Chondrocyte (in vitro differentiated cells): ENCODE measurements around the gene GALNT14. TPM values are rescaled to one million over a fixed set of nuclear protein-coding genes. Genes with fewer than 3 reads are reported as not detected.

Experiments
- DNase-seq: peaks from one replicate; pipeline ENCODE4 v3.0.0; 2021; ENCODE audit warnings: mixed read lengths, low spot score
- H3K27ac Mint-ChIP-seq: one replicate; pipeline ENCODE4 v1.8.0; 2021; ENCODE audit warnings: mild to moderate bottlenecking, moderate library complexity, mixed read lengths; ENCODE audit not compliant: unreplicated experiment
- H3K27me3 Mint-ChIP-seq: 2 replicates; pipeline ENCODE4 v1.8.0; 2021; ENCODE audit warnings: low read depth, mixed read lengths
- H3K36me3 Mint-ChIP-seq: 2 replicates; pipeline ENCODE4 v1.8.0; 2021; ENCODE audit warnings: low read depth, mixed read lengths
- H3K4me1 Mint-ChIP-seq: 2 replicates; pipeline ENCODE4 v1.8.0; 2021; ENCODE audit warnings: low read depth, mild to moderate bottlenecking, mixed read lengths
- H3K4me3 Mint-ChIP-seq: one replicate; pipeline ENCODE4 v1.8.0; 2021; ENCODE audit warnings: mild to moderate bottlenecking, moderate library complexity, mixed read lengths; ENCODE audit not compliant: unreplicated experiment
- H3K9me3 Mint-ChIP-seq: 2 replicates; pipeline ENCODE4 v1.8.0; 2021; ENCODE audit warnings: low read depth, mixed read lengths
- CTCF ChIP-seq: fragments of 200-600 bp; sonication (generic); IDR thresholded peaks from 2 replicates; pipeline ENCODE4 v1.5.0; 2021; ENCODE audit warnings: antibody characterized with exemption, mild to moderate bottlenecking, moderate library complexity
- total RNA-seq: library from RNA; stranded (reverse); gene quantifications from 3 replicates; pipeline ENCODE4 v1.2.1, GENCODE V29; 2021

GALNT14 gene
- total RNA-seq, 1 donor from 2014 or later = 17.8 TPM

GRCh38 chr2:30871440-30871839 lies 266.8 kb downstream of the GALNT14 start:
- Mint-ChIP-seq H3K4me3 (no peak overlapping the region), H3K9me3 (peaks cover 16% of the 10 kb centered on the region), H3K36me3 (no peaks in the 10 kb centered on the region), H3K4me1 (no peaks in the 10 kb centered on the region), H3K27ac (no peak overlapping the region), H3K27me3 (peaks cover 19% of the 10 kb centered on the region)
- DNase-seq = no peak
- no peak for TF ChIP-seq CTCF

GRCh38 chr2:30869988-30870387 lies 268.3 kb downstream of the GALNT14 start:
- peaks cover 8% of the 10 kb centered on the region for H3K9me3 Mint-ChIP-seq
- H3K27ac Mint-ChIP-seq = no peak overlapping the region
- no peak for DNase-seq
- no peak overlapping the region for H3K4me3 Mint-ChIP-seq
- TF ChIP-seq CTCF = no peak
- peaks cover 25% of the 10 kb centered on the region for H3K27me3 Mint-ChIP-seq
- no peaks in the 10 kb centered on the region for H3K36me3 Mint-ChIP-seq
- H3K4me1 Mint-ChIP-seq = no peaks in the 10 kb centered on the region

- H3K9me3 Mint-ChIP-seq = no peaks in the 10 kb centered on the region
- H3K4me3 Mint-ChIP-seq = no peak overlapping the region
- H3K27me3 Mint-ChIP-seq = peaks cover 15% of the 10 kb centered on the region
- no peak overlapping the region for H3K27ac Mint-ChIP-seq
- no peaks in the 10 kb centered on the region for H3K4me1 Mint-ChIP-seq
- no peak for TF ChIP-seq CTCF
- H3K36me3 Mint-ChIP-seq = no peaks in the 10 kb centered on the region
- no peak for DNase-seq
Measured at GRCh38 chr2:30867385-30867784, 270.9 kb downstream of the GALNT14 start.

GRCh38 chr2:30866974-30867373 lies 271.3 kb downstream of the GALNT14 start:
- no peak overlapping the region for H3K27ac Mint-ChIP-seq
- no peak for DNase-seq
- TF ChIP-seq CTCF = no peak
- no peaks in the 10 kb centered on the region for H3K36me3 Mint-ChIP-seq
- H3K9me3 Mint-ChIP-seq = no peaks in the 10 kb centered on the region
- H3K4me3 Mint-ChIP-seq = no peak overlapping the region
- H3K4me1 Mint-ChIP-seq = no peaks in the 10 kb centered on the region
- peaks cover 13% of the 10 kb centered on the region for H3K27me3 Mint-ChIP-seq

- TF ChIP-seq CTCF = no peak
- no peaks in the 10 kb centered on the region for H3K4me1 Mint-ChIP-seq
- no peak overlapping the region for H3K4me3 Mint-ChIP-seq
- no peak for DNase-seq
- H3K36me3 Mint-ChIP-seq = no peaks in the 10 kb centered on the region
- H3K27me3 Mint-ChIP-seq = peaks cover 10% of the 10 kb centered on the region
- no peak overlapping the region for H3K27ac Mint-ChIP-seq
- no peaks in the 10 kb centered on the region for H3K9me3 Mint-ChIP-seq
Measured at GRCh38 chr2:30865892-30866681, 272.2 kb downstream of the GALNT14 start.
